Esophagus (tissue), 2 donors: Measurements from ENCODE around the gene POU3F1. TPM values are rescaled to one million over a fixed set of nuclear protein-coding genes. Genes with fewer than 3 reads are reported as not detected.

Experiments used
- H3K27ac ChIP-seq, 2 donors: one replicate each; pipeline ENCODE4 v1.5.1; 2013; ENCODE audit warnings: low read depth in 2 of 2, mild to moderate bottlenecking in 2 of 2, inconsistent platforms in 1 of 2, low read length in 1 of 2, moderate library complexity in 1 of 2
- H3K27me3 ChIP-seq, 2 donors: one replicate each; pipeline ENCODE4 v1.6.1; 2013; ENCODE audit warnings: low read length in 2 of 2, control low read depth in 1 of 2, mild to moderate bottlenecking in 1 of 2; ENCODE audit not compliant: insufficient read depth in 2 of 2, control insufficient read depth in 1 of 2
- H3K36me3 ChIP-seq, 2 donors: one replicate each; pipeline ENCODE4 v1.6.1; 2013; ENCODE audit warnings: low read length in 1 of 2; ENCODE audit not compliant: control insufficient read depth in 2 of 2, insufficient read depth in 2 of 2
- H3K4me1 ChIP-seq, 2 donors: one replicate each; pipeline ENCODE4 v1.6.1; 2013; ENCODE audit warnings: low read length in 1 of 2; ENCODE audit not compliant: control insufficient read depth in 2 of 2, insufficient read depth in 2 of 2
- H3K4me3 ChIP-seq, 2 donors: one replicate each; pipeline ENCODE4 v1.5.1; 2013; ENCODE audit warnings: low read length in 2 of 2, mild to moderate bottlenecking in 2 of 2, low read depth in 1 of 2, moderate library complexity in 1 of 2
- H3K9me3 ChIP-seq, 2 donors: one replicate each; pipeline ENCODE4 v1.6.1; 2013; ENCODE audit warnings: mild to moderate bottlenecking in 2 of 2, low read depth in 1 of 2, low read length in 1 of 2, moderate library complexity in 1 of 2; ENCODE audit not compliant: control insufficient read depth in 2 of 2, insufficient read depth in 1 of 2
- WGBS, 2 donors: extraction: QIAGEN DNeasy Blood & Tissue Kit; methylation state at CpG; one replicate each; pipeline ENCODE4 v1.1.7; 2013; 5-methylcytosine and 5-hydroxymethylcytosine counted together
- polyA plus RNA-seq, 2 donors: library from polyadenylated mRNA; stranded (reverse); fragments of 200-250 nt; gene quantifications; one replicate each; pipeline ENCODE4 v1.2.3, GENCODE V29; 2013
- donor health status: healthy with polysubstance abuse.
- donor health status: Bipolar disorder and iron deficiency.

Gene POU3F1
- polyA plus RNA-seq, 2 donors = 0.22 to 1.4 TPM

GRCh38 chr1:38053416-38054091 lies 7.0 kb upstream of the POU3F1 start:
- WGBS, 2 donors = 63 to 76% methylated on average over 7 of the region's 7 CpGs
- Histone ChIP-seq H3K36me3 (no peaks in the 10 kb centered on the region), H3K4me3 (no peak overlapping the region), H3K27ac (no peak overlapping the region), H3K4me1 (peaks cover 0 to 20% of the 10 kb centered on the region in 2 donors), H3K27me3 (no peaks in the 10 kb centered on the region), H3K9me3 (no peaks in the 10 kb centered on the region)

DNA sequence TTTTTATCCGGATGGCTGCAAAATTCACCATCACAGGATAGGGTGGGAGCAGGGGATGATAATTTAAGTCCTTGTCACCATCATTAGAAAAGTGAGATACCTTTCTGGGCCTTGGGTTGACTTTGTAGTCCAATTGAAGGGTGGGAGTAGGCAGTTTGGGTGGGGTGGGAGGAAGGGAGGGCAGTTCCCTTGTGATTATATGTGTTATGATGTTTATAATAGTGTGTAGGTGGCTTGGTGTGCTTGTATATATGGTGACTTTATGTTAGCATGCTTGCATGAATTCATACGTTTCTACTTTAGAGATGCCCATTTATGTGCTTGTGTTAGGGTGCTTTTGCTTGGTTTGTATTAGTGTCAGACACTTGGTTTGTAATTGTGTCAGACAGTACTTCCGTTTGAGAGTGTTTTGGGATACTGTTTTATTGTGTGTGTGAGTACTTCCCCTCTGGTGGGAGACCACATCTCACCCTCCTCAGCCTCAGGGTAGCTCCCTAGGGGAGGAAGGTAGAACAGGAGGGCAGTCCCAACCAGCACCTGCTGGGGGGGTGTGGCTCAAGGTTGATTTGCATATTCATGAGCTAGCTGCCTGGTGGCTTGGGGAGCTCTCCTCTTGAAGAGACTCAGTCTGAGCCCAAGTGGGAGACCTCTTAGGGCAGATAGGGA lies 6.3 kb upstream of the POU3F1 start:
- WGBS, 2 donors = 37 to 43% methylated on average over 3 of the region's 3 CpGs
- H3K27ac ChIP-seq = no peak overlapping the region
- no peaks in the 10 kb centered on the region for H3K9me3 ChIP-seq
- H3K36me3 ChIP-seq = no peaks in the 10 kb centered on the region
- no peak overlapping the region for H3K4me3 ChIP-seq
- peaks cover 2 to 24% of the 10 kb centered on the region in 2 donors for H3K4me1 ChIP-seq
- H3K27me3 ChIP-seq = no peaks in the 10 kb centered on the region

GRCh38 chr1:38051079-38051543 lies 4.5 kb upstream of the POU3F1 start:
- no peaks in the 10 kb centered on the region for H3K36me3 ChIP-seq
- H3K27ac ChIP-seq = no peak overlapping the region
- H3K4me1 ChIP-seq = peaks cover 3 to 27% of the 10 kb centered on the region in 2 donors
- H3K9me3 ChIP-seq = no peaks in the 10 kb centered on the region
- 73 to 77% methylated on average over 9 of the region's 9 CpGs for WGBS, 2 donors
- H3K27me3 ChIP-seq = no peaks in the 10 kb centered on the region
- H3K4me3 ChIP-seq = no peak overlapping the region

DNA sequence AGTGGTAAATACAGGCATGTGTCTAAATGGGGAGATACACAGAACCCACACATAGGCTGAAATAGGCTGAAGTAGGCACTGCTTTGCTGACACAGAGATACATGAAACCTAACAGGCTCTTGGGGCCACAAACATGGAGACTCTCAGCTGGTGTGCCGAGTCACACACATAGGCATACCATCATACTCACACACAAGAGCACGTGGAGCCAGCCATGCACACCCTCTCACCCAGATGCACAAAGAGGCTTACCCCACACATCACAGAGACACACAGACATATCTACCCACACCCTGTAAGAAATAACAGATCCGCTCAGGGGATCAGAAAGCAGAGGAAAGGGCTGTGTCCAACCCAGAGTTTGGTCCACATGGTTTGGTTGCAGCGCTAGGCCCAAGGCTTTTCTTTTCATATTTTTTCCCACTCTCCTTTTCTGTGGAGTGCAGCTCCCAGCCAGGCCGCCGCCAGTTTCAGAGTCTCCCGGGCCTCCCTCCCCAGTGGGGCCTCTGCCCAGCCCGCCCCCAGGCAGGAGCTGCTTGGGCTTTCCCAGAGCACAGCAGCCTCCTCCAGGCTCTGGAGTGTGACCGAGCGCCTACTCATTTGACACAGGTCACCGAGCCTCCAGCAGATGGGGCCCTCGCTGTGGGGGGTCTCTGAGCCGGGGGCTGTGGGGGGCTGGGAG lies 3.9 kb upstream of the POU3F1 start:
- WGBS, 2 donors = 56 to 62% methylated on average over 11 to 13 of the region's 13 CpGs
- no peaks in the 10 kb centered on the region for H3K36me3 ChIP-seq
- no peaks in the 10 kb centered on the region for H3K9me3 ChIP-seq
- no peak overlapping the region for H3K4me3 ChIP-seq
- H3K27ac ChIP-seq = no peak overlapping the region
- H3K4me1 ChIP-seq = peaks cover 6 to 31% of the 10 kb centered on the region in 2 donors
- H3K27me3 ChIP-seq = no peaks in the 10 kb centered on the region

- Histone ChIP-seq H3K36me3 (no peaks in the 10 kb centered on the region), H3K27me3 (no peaks in the 10 kb centered on the region), H3K4me3 (peak overlapping the region; percentile 58), H3K27ac (peak overlapping the region; percentile 51 to 70), H3K4me1 (peaks cover 6 to 25% of the 10 kb centered on the region in 2 donors), H3K9me3 (no peaks in the 10 kb centered on the region)
- WGBS, 2 donors = 13 to 17% methylated on average over 31 to 34 of the region's 34 CpGs
These were observed 1.1 kb upstream of the POU3F1 start for GRCh38 chr1:38047603-38048141.

GRCh38 chr1:38046884-38047602 lies 450 bp upstream of the POU3F1 start:
- no peaks in the 10 kb centered on the region for H3K27me3 ChIP-seq
- H3K9me3 ChIP-seq = no peaks in the 10 kb centered on the region
- peak overlapping the region; percentile 51 to 70 for H3K27ac ChIP-seq
- H3K4me3 ChIP-seq = peak overlapping the region; percentile 58
- peaks cover 6 to 24% of the 10 kb centered on the region in 2 donors for H3K4me1 ChIP-seq
- WGBS, 2 donors = 0 to 1% methylated on average over 80 to 99 of the region's 99 CpGs
- H3K36me3 ChIP-seq = no peaks in the 10 kb centered on the region

- H3K27ac ChIP-seq = no peak overlapping the region
- no peaks in the 10 kb centered on the region for H3K9me3 ChIP-seq
- peaks cover 6 to 13% of the 10 kb centered on the region in 2 donors for H3K4me1 ChIP-seq
- no peaks in the 10 kb centered on the region for H3K27me3 ChIP-seq
- no peaks in the 10 kb centered on the region for H3K36me3 ChIP-seq
- H3K4me3 ChIP-seq = peak overlapping the region; percentile 57 to 58
- WGBS, 2 donors = 2 to 3% methylated on average over 83 to 115 of the region's 115 CpGs
These were observed 926 bp downstream of the POU3F1 start for GRCh38 chr1:38045401-38046332.

GRCh38 chr1:38044221-38045215 lies 2.1 kb downstream of the POU3F1 start:
- peaks cover 6 to 13% of the 10 kb centered on the region in 2 donors for H3K4me1 ChIP-seq
- H3K4me3 ChIP-seq = peak overlapping the region; percentile 27 to 58
- no peaks in the 10 kb centered on the region for H3K36me3 ChIP-seq
- WGBS, 2 donors = 4 to 5% methylated on average over 69 to 70 of the region's 70 CpGs
- H3K9me3 ChIP-seq = no peaks in the 10 kb centered on the region
- H3K27ac ChIP-seq = no peak overlapping the region
- no peaks in the 10 kb centered on the region for H3K27me3 ChIP-seq
